AG04449 (cell line): ENCODE data around the gene ITIH5.

Source experiments
- CTCF ChIA-PET: fragments of 350-600 bp; formaldehyde crosslinking; extraction: SDS; loops from one replicate; lab custom pipeline; 2021; ENCODE audit warnings: antibody characterized with exemption; lab: Yijun Ruan, JAX
- POLR2A ChIA-PET: fragments of 400-600, 350-600 bp; formaldehyde crosslinking; extraction: SDS; loops from one replicate; lab custom pipeline; 2020; ENCODE audit warnings: antibody characterized with exemption, inconsistent platforms; lab: Yijun Ruan, JAX
- DNase-seq: peaks from one replicate; pipeline ENCODE4 v3.0.0-alpha.2; 2010; ENCODE audit warnings: low read depth, low spot score
- H3K4me3 ChIP-seq: 2 replicates; pipeline ENCODE4 v1.5.1; 2011; ENCODE audit warnings: low read depth, mild to moderate bottlenecking, control low read depth, low read length
- CTCF ChIP-seq: IDR thresholded peaks from one replicate; pipeline ENCODE4 v1.5.1; 2011; ENCODE audit warnings: mild to moderate bottlenecking, moderate library complexity, low read length, control low read depth, inconsistent platforms; ENCODE audit not compliant: insufficient read depth; ENCODE audit errors: missing control alignments

Gene ITIH5

GRCh38 chr10:7519351-7519750, 147.4 kb downstream of the ITIH5 start:
- CTCF ChIA-PET = no interaction called here

GRCh38 chr10:7518693-7519092, 148.1 kb downstream of the ITIH5 start:
- DNase-seq = no peak
- ChIA-PET CTCF (no interaction called here), POLR2A (no interaction called here)

More at GRCh38 chr10:7519351-7519750, 147.4 kb downstream of the ITIH5 start:
- POLR2A ChIA-PET = no interaction called here
- no peak for TF ChIP-seq CTCF
- no peak for DNase-seq
- no peak overlapping the region for H3K4me3 ChIP-seq

GRCh38 chr10:7515439-7515838, 151.3 kb downstream of the ITIH5 start:
- H3K4me3 ChIP-seq = no peak overlapping the region
- ChIA-PET CTCF (interaction anchor here (1.7 kb wide), 1 partner anchor 10 kb away, joined by 9 read pairs; no protein-coding TSS in a partner anchor), POLR2A (no interaction called here)
- no peak for DNase-seq
- TF ChIP-seq CTCF = no peak

More at GRCh38 chr10:7518693-7519092, 148.1 kb downstream of the ITIH5 start:
- H3K4me3 ChIP-seq = no peak overlapping the region
- no peak for TF ChIP-seq CTCF

- POLR2A ChIA-PET = no interaction called here
- CTCF ChIA-PET = interaction anchor here (1.0 kb wide), 1 partner anchor 12 kb away, joined by 3 read pairs; no protein-coding TSS in a partner anchor
- DNase-seq = no peak
- TF ChIP-seq CTCF = no peak
- no peak overlapping the region for H3K4me3 ChIP-seq
Observed at GRCh38 chr10:7513936-7514335, 152.8 kb downstream of the ITIH5 start.

- ChIA-PET CTCF (interaction anchor here (0.6 to 1.0 kb wide), 2 partner anchors 8 to 12 kb away, joined by 3 read pairs; no protein-coding TSS in a partner anchor), POLR2A (no interaction called here)
- DNase-seq = no peak
- no peak overlapping the region for H3K4me3 ChIP-seq
- no peak for TF ChIP-seq CTCF
Observed at GRCh38 chr10:7513455-7513854, 153.3 kb downstream of the ITIH5 start.

- DNase-seq = no peak
- ChIA-PET POLR2A (no interaction called here), CTCF (no interaction called here)
- no peak overlapping the region for H3K4me3 ChIP-seq
- TF ChIP-seq CTCF = no peak
Observed at GRCh38 chr10:7512487-7512886, 154.3 kb downstream of the ITIH5 start.
